ENCODE results near the gene PINK1. TPM values are rescaled to one million over a fixed set of nuclear protein-coding genes. Genes with fewer than 3 reads are reported as not detected.

Gene PINK1
- polyA plus RNA-seq, 1 of the 3 experiments (the other 2 are of a cell fraction), result 24.4 TPM

- no peak for TF ChIP-seq YY1 (IDR thresholded peaks at IDR 0.05; ENCODE audit: low read depth)
Observed at GRCh38 chr1:20601129-20601825, 32.0 kb upstream of the PINK1 start (continued).

DNA sequence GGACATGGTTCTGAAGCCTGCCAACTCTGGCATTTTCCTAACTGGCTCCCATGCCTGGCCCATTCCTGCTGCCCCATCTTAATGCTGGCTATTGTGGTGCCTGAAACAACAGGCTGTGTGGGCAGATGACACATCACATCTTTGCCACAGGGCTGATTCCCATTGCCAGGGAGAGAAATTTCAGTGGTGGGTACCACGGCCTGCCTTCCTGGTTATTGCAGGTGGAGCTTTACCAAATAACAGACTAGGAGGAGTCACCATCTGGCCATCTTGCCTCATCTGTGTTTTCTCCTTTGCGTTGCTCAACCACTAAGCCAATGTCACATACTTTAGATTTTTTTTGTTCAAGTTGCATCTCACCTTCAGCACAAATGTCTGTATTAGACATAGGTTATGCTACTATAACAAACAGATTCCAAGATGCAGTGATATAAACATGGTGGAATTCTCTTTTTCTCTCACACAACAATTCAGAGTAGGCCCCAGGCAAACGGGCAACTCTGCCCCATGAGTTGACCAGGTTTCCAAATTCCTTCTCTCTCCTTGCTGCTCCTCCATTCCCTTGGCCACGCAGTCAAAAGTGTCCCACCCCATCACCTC, 30.3 kb upstream of the PINK1 start:
- H3K9ac ChIP-seq, result no peak overlapping the region
- no peak for DNase-seq
- no peaks in the 10 kb centered on the region for H3K36me3 ChIP-seq (replicated peaks in 1 of 2; ENCODE audit: control insufficient read depth in 1 of 2, insufficient read depth in 2 of 2, low read length in 1 of 2)
- H3K27me3 ChIP-seq (ENCODE audit: insufficient read depth), result no peaks in the 10 kb centered on the region
- POLR2A ChIA-PET, result no interaction called here
- CTCF ChIA-PET, result no interaction called here
- no peak overlapping the region; a peak in 1 of 4 replicates for H3K27ac ChIP-seq (ENCODE audit: low read depth in 2 of 2, low read length in 1 of 2)
- no peaks in the 10 kb centered on the region for H3K9me3 ChIP-seq
- no peaks in the 10 kb centered on the region for H3K79me2 ChIP-seq (ENCODE audit: insufficient read depth)
- peaks cover 0 to 7% of the 10 kb centered on the region in 2 experiments; a peak in 1 of 4 replicates for H3K4me1 ChIP-seq (ENCODE audit: control insufficient read depth in 1 of 2, insufficient read depth in 2 of 2, low read depth in 1 of 2, low read length in 1 of 2)
- H3K9me2 ChIP-seq, result no peaks in the 10 kb centered on the region
- H4K20me1 ChIP-seq (ENCODE audit: insufficient read depth), result no peaks in the 10 kb centered on the region
- H3K4me2 ChIP-seq, result no peak overlapping the region
- no peak overlapping the region for H3K4me3 ChIP-seq (ENCODE audit: low read depth in 2 of 2, low read length in 1 of 2)
- TF ChIP-seq SIN3A (IDR thresholded peaks at IDR 0.05; ENCODE audit: borderline replicate concordance, low read depth, low read length) (no peak), REST (IDR thresholded peaks at IDR 0.05; ENCODE audit: low read depth, low read length) (no peak), YY1 (IDR thresholded peaks at IDR 0.05; ENCODE audit: low read depth) (no peak), GABPA (IDR thresholded peaks at IDR 0.05; ENCODE audit: low read depth) (no peak)
- H2AFZ ChIP-seq (ENCODE audit: low read depth), result no peak overlapping the region
- 90% methylated on average over 4 of the region's 4 CpGs for WGBS (ENCODE audit: low lambda C conversion rate)
- H3F3A ChIP-seq (replicated peaks; ENCODE audit: insufficient read depth), result no peaks in the 10 kb centered on the region

GRCh38 chr1:20603504-20604464, 29.5 kb upstream of the PINK1 start:
- Histone ChIP-seq H4K20me1 (ENCODE audit: insufficient read depth) (no peaks in the 10 kb centered on the region), H3K4me3 (ENCODE audit: low read depth in 2 of 2, low read length in 1 of 2) (no peak overlapping the region; a peak in 1 of 4 replicates), H3K36me3 (replicated peaks in 1 of 2; ENCODE audit: control insufficient read depth in 1 of 2, insufficient read depth in 2 of 2, low read length in 1 of 2) (no peaks in the 10 kb centered on the region), H3F3A (replicated peaks; ENCODE audit: insufficient read depth) (no peaks in the 10 kb centered on the region), H3K4me1 (ENCODE audit: control insufficient read depth in 1 of 2, insufficient read depth in 2 of 2, low read depth in 1 of 2, low read length in 1 of 2) (peaks cover 0 to 7% of the 10 kb centered on the region in 2 experiments; a peak in 1 of 4 replicates), H3K9ac (peak overlapping the region; percentile 19; the same call in 1 of the 2 replicates), H3K9me3 (no peaks in the 10 kb centered on the region), H3K4me2 (peak overlapping the region; percentile 3; the same call in 1 of the 2 replicates), H3K79me2 (ENCODE audit: insufficient read depth) (no peaks in the 10 kb centered on the region), H3K27ac (ENCODE audit: low read depth in 2 of 2, low read length in 1 of 2) (peak overlapping the region in 1 of 2 experiments; percentile 23; a peak in 1 of 4 replicates), H3K27me3 (ENCODE audit: insufficient read depth) (no peaks in the 10 kb centered on the region), H2AFZ (ENCODE audit: low read depth) (peak overlapping the region; percentile 67; the same call in 1 of the 2 replicates), H3K9me2 (no peaks in the 10 kb centered on the region)
- WGBS (ENCODE audit: low lambda C conversion rate), result 64% methylated on average over 9 of the region's 9 CpGs
- DNase-seq, result no peak
- CTCF ChIA-PET, result no interaction called here
- POLR2A ChIA-PET, result no interaction called here
- TF ChIP-seq MAX (IDR thresholded peaks at IDR 0.05; ENCODE audit: low read depth) (no peak), CHD2 (IDR thresholded peaks at IDR 0.05; ENCODE audit: low read length, partially characterized antibody) (no peak), RXRA (IDR thresholded peaks at IDR 0.05; ENCODE audit: borderline replicate concordance, low read depth) (peak; percentile 14; the same call in 1 of the 2 replicates), FOXM1 (IDR thresholded peaks at IDR 0.05; ENCODE audit: low read depth) (no peak), SIN3A (IDR thresholded peaks at IDR 0.05; ENCODE audit: borderline replicate concordance, low read depth, low read length) (no peak), CTCF (IDR thresholded peaks at IDR 0.05) (no peak), YY1 (IDR thresholded peaks at IDR 0.05; ENCODE audit: low read depth) (no peak; the same call in 1 of the 2 replicates), TCF12 (IDR thresholded peaks at IDR 0.05) (peak; percentile 68), RCOR1 (IDR thresholded peaks at IDR 0.05; ENCODE audit: low read length) (no peak), EZH2phosphoT487 (IDR thresholded peaks at IDR 0.05; ENCODE audit: borderline replicate concordance, low read depth) (no peak), GABPA (IDR thresholded peaks at IDR 0.05; ENCODE audit: low read depth) (no peak), NFIC (IDR thresholded peaks at IDR 0.05; ENCODE audit: borderline replicate concordance) (no peak), GATA2 (CRISPR knock-in tag; IDR thresholded peaks at IDR 0.05) (no peak), JUND (IDR thresholded peaks at IDR 0.05) (peak; percentile 65), POLR2AphosphoS5 (IDR thresholded peaks at IDR 0.05; ENCODE audit: low read depth, low read length) (no peak), FOSL2 (IDR thresholded peaks at IDR 0.05; ENCODE audit: borderline replicate concordance, low read depth) (peak; percentile 68)
